HG02588 (cell line): Measurements from ENCODE around the gene ZNF136.
A peak's percentile ranks its signal among the peaks of the same experiment; 100 is the strongest.

ENCODE experiments used
- ATAC-seq: cut with Tn5 transposase; IDR thresholded peaks from one replicate; pipeline ENCODE4 v1.9.1; 2021; ENCODE audit warnings: mild to moderate bottlenecking, moderate library complexity; ENCODE audit not compliant: unreplicated experiment

ZNF136 gene

GRCh38 chr19:12162882-12163806 is at the start of gene ZNF136:
Gene ZNF136, plus strand, starts transcription at chr19:12163096. Its CDS starts 108 bp downstream, at chr19:12163204.
- ATAC-seq = peak; percentile 85

- ATAC-seq = no peak
Observed at GRCh38 chr19:12113121-12113520, 49.8 kb upstream of the ZNF136 start.

GRCh38 chr19:12117201-12117970 is 45.5 kb upstream of the ZNF136 start:
- ATAC-seq = no peak

- ATAC-seq = no peak
Observed at GRCh38 chr19:12126707-12127106, 36.2 kb upstream of the ZNF136 start.

GRCh38 chr19:12133069-12133468 is 29.8 kb upstream of the ZNF136 start:
- no peak for ATAC-seq

- no peak for ATAC-seq
Observed at GRCh38 chr19:12137221-12137940, 25.5 kb upstream of the ZNF136 start.

- no peak for ATAC-seq
Observed at GRCh38 chr19:12139269-12139668, 23.6 kb upstream of the ZNF136 start.

- peak; percentile 84 for ATAC-seq
Observed at GRCh38 chr19:12139885-12140544, 22.9 kb upstream of the ZNF136 start, which contains the start of gene ZNF20. Gene ZNF20, minus strand, starts transcription at chr19:12140350. Its CDS starts 168 bp downstream, at chr19:12140182.

GRCh38 chr19:12140545-12141404 is 22.1 kb upstream of the ZNF136 start:
- peak; percentile 50 for ATAC-seq

- no peak for ATAC-seq
Observed at GRCh38 chr19:12141405-12141736, 21.5 kb upstream of the ZNF136 start.

GRCh38 chr19:12145348-12145747 is 17.5 kb upstream of the ZNF136 start:
- ATAC-seq = no peak

GRCh38 chr19:12155324-12155860 is 7.5 kb upstream of the ZNF136 start:
- no peak for ATAC-seq

- peak; percentile 54 for ATAC-seq
Observed at GRCh38 chr19:12156223-12157058, 6.5 kb upstream of the ZNF136 start, which contains the start of gene ZNF625. Gene ZNF625, minus strand, starts transcription at chr19:12156734. Its CDS starts 176 bp downstream, at chr19:12156558.

- ATAC-seq = no peak
Observed at GRCh38 chr19:12159773-12160414, 3.0 kb upstream of the ZNF136 start.

- ATAC-seq = no peak
Observed at GRCh38 chr19:12162513-12162881, 399 bp upstream of the ZNF136 start.

- no peak for ATAC-seq
Observed at GRCh38 chr19:12163826-12164225, 930 bp downstream of the ZNF136 start.

- no peak for ATAC-seq
Observed at GRCh38 chr19:12166626-12167025, 3.7 kb downstream of the ZNF136 start.

- no peak for ATAC-seq
Observed at GRCh38 chr19:12180377-12180776, 17.5 kb downstream of the ZNF136 start.
